IPS-18a (cell line): Measurements from ENCODE around the gene OR6B2.
"Not testable (repeated sequence)": the region's sequence is repeated elsewhere in the genome, so short reads cannot be mapped to it uniquely, and the experiment has no call there.

Experiments used
- H3K27ac ChIP-seq: one replicate; pipeline ENCODE4 v1.5.1; 2013; ENCODE audit warnings: low read length
- H3K27me3 ChIP-seq: one replicate; pipeline ENCODE4 v1.6.1; 2013; ENCODE audit warnings: mild to moderate bottlenecking, low read length; ENCODE audit not compliant: control insufficient read depth, insufficient read depth
- H3K36me3 ChIP-seq: one replicate; pipeline ENCODE4 v1.6.1; 2013; ENCODE audit warnings: low read depth, low read length; ENCODE audit not compliant: control insufficient read depth
- H3K4me1 ChIP-seq: one replicate; pipeline ENCODE4 v1.6.1; 2013; ENCODE audit warnings: low read depth, low read length; ENCODE audit not compliant: control insufficient read depth
- H3K4me3 ChIP-seq: one replicate; pipeline ENCODE4 v1.5.1; 2013; ENCODE audit warnings: low read length
- H3K9ac ChIP-seq: one replicate; pipeline ENCODE4 v1.6.1; 2013; ENCODE audit warnings: mild to moderate bottlenecking, low read length, moderate library complexity
- H3K9me3 ChIP-seq: one replicate; pipeline ENCODE4 v1.6.1; 2013; ENCODE audit warnings: low read depth, low read length; ENCODE audit not compliant: control insufficient read depth

OR6B2 gene

GRCh38 chr2:240055177-240055917 is 25.1 kb upstream of the OR6B2 start:
- no peaks in the 10 kb centered on the region for H3K9me3 ChIP-seq
- H3K4me3 ChIP-seq = no peak overlapping the region
- H3K27me3 ChIP-seq = no peaks in the 10 kb centered on the region
- no peak overlapping the region for H3K9ac ChIP-seq
- no peak overlapping the region for H3K27ac ChIP-seq
- no peaks in the 10 kb centered on the region for H3K4me1 ChIP-seq
- H3K36me3 ChIP-seq = no peaks in the 10 kb centered on the region

- Histone ChIP-seq H3K9me3 (no peaks in the 10 kb centered on the region), H3K4me1 (no peaks in the 10 kb centered on the region), H3K9ac (no peak within 1 kb of the TSS), H3K4me3 (no peak within 1 kb of the TSS), H3K36me3 (no peaks in the 10 kb centered on the region), H3K27me3 (no peaks in the 10 kb centered on the region), H3K27ac (no peak within 1 kb of the TSS)
Observed at GRCh38 chr2:240053173-240054155, 23.2 kb upstream of the OR6B2 start, which contains the start of gene OR6B3. Gene OR6B3 (minus strand): TSS chr2:240053521.

- H3K27ac ChIP-seq = no peak overlapping the region
- H3K9me3 ChIP-seq = no peaks in the 10 kb centered on the region
- H3K27me3 ChIP-seq = no peaks in the 10 kb centered on the region
- H3K4me1 ChIP-seq = no peaks in the 10 kb centered on the region
- H3K4me3 ChIP-seq = no peak overlapping the region
- H3K36me3 ChIP-seq = no peaks in the 10 kb centered on the region
- no peak overlapping the region for H3K9ac ChIP-seq
Observed at GRCh38 chr2:240052524-240052923, 22.3 kb upstream of the OR6B2 start.

GRCh38 chr2:240051697-240052096 is 21.5 kb upstream of the OR6B2 start:
- H3K36me3 ChIP-seq = no peaks in the 10 kb centered on the region
- no peak overlapping the region for H3K9ac ChIP-seq
- no peaks in the 10 kb centered on the region for H3K27me3 ChIP-seq
- no peaks in the 10 kb centered on the region for H3K4me1 ChIP-seq
- H3K4me3 ChIP-seq = no peak overlapping the region
- H3K27ac ChIP-seq = no peak overlapping the region
- H3K9me3 ChIP-seq = no peaks in the 10 kb centered on the region

GRCh38 chr2:240050278-240050677 is 20.0 kb upstream of the OR6B2 start:
- H3K27ac ChIP-seq = no peak overlapping the region
- no peaks in the 10 kb centered on the region for H3K27me3 ChIP-seq

GRCh38 chr2:240048237-240048636 is 18.0 kb upstream of the OR6B2 start:
- H3K9me3 ChIP-seq = no peaks in the 10 kb centered on the region
- H3K4me1 ChIP-seq = no peaks in the 10 kb centered on the region
- H3K27me3 ChIP-seq = no peaks in the 10 kb centered on the region
- H3K36me3 ChIP-seq = no peaks in the 10 kb centered on the region
- no peak overlapping the region for H3K9ac ChIP-seq
- H3K27ac ChIP-seq = no peak overlapping the region
- no peak overlapping the region for H3K4me3 ChIP-seq

More at GRCh38 chr2:240050278-240050677, 20.0 kb upstream of the OR6B2 start:
- Histone ChIP-seq H3K36me3 (no peaks in the 10 kb centered on the region), H3K4me1 (no peaks in the 10 kb centered on the region), H3K9ac (no peak overlapping the region), H3K9me3 (no peaks in the 10 kb centered on the region), H3K4me3 (no peak overlapping the region)

GRCh38 chr2:240045098-240045497 is 14.9 kb upstream of the OR6B2 start:
- H3K27me3 ChIP-seq = no peaks in the 10 kb centered on the region

GRCh38 chr2:240044096-240044495 is 13.9 kb upstream of the OR6B2 start:
- not testable (repeated sequence) for H3K9me3 ChIP-seq, H3K4me1 ChIP-seq, H3K27me3 ChIP-seq, H3K9ac ChIP-seq, H3K4me3 ChIP-seq, H3K27ac ChIP-seq, H3K36me3 ChIP-seq

More at GRCh38 chr2:240045098-240045497, 14.9 kb upstream of the OR6B2 start:
- Histone ChIP-seq H3K4me3 (no peak overlapping the region), H3K4me1 (no peaks in the 10 kb centered on the region), H3K36me3 (no peaks in the 10 kb centered on the region), H3K27ac (no peak overlapping the region), H3K9ac (no peak overlapping the region), H3K9me3 (no peaks in the 10 kb centered on the region)

- Histone ChIP-seq H3K9me3 (no peaks in the 10 kb centered on the region), H3K36me3 (no peaks in the 10 kb centered on the region), H3K4me1 (no peaks in the 10 kb centered on the region), H3K27ac (no peak overlapping the region), H3K27me3 (no peaks in the 10 kb centered on the region), H3K4me3 (no peak overlapping the region), H3K9ac (no peak overlapping the region)
Observed at GRCh38 chr2:240043279-240043989, 13.2 kb upstream of the OR6B2 start.

- Histone ChIP-seq H3K4me1 (no peaks in the 10 kb centered on the region), H3K36me3 (no peaks in the 10 kb centered on the region), H3K27ac (no peak overlapping the region), H3K27me3 (peaks cover under 1% of the 10 kb centered on the region), H3K4me3 (no peak overlapping the region), H3K9ac (no peak overlapping the region), H3K9me3 (no peaks in the 10 kb centered on the region)
Observed at GRCh38 chr2:240042740-240043139, 12.5 kb upstream of the OR6B2 start.

GRCh38 chr2:240041363-240041762 is 11.1 kb upstream of the OR6B2 start:
- H3K27ac ChIP-seq = no peak overlapping the region
- H3K4me1 ChIP-seq = no peaks in the 10 kb centered on the region
- H3K9me3 ChIP-seq = no peaks in the 10 kb centered on the region
- H3K27me3 ChIP-seq = peaks cover 10% of the 10 kb centered on the region
- H3K9ac ChIP-seq = no peak overlapping the region
- H3K36me3 ChIP-seq = no peaks in the 10 kb centered on the region
- H3K4me3 ChIP-seq = no peak overlapping the region
